HG03039 (cell line): Measurements from ENCODE around the gene CCDC185.

ENCODE experiments used
- ATAC-seq: cut with Tn5 transposase; IDR thresholded peaks from one replicate; pipeline ENCODE4 v1.9.1; 2021; ENCODE audit warnings: mild to moderate bottlenecking, moderate library complexity; ENCODE audit not compliant: unreplicated experiment

CCDC185 gene

GRCh38 chr1:223429313-223429731 lies 36.1 kb downstream of the CCDC185 start:
- no peak for ATAC-seq

GRCh38 chr1:223429821-223430220 lies 36.6 kb downstream of the CCDC185 start:
- ATAC-seq = no peak

- no peak for ATAC-seq
Measured at GRCh38 chr1:223430236-223430635, 37.0 kb downstream of the CCDC185 start.

- no peak for ATAC-seq
Measured at GRCh38 chr1:223437151-223437550, 43.9 kb downstream of the CCDC185 start.

- no peak for ATAC-seq
Measured at GRCh38 chr1:223443397-223443796, 50.2 kb downstream of the CCDC185 start.

- no peak for ATAC-seq
Measured at GRCh38 chr1:223444411-223444810, 51.2 kb downstream of the CCDC185 start.
